ENCODE results near the gene CKS2.

Gene CKS2

GRCh38 chr9:89352874-89353649 lies 42.1 kb downstream of the CKS2 start:
- Mint-ChIP-seq H3K27me3 (ENCODE audit: low read depth) (no peaks in the 10 kb centered on the region), H3K4me3 (no peak overlapping the region), H3K36me3 (ENCODE audit: low read depth) (peaks cover 94% of the 10 kb centered on the region), H3K27ac (no peak overlapping the region), H3K9me3 (no peaks in the 10 kb centered on the region), H3K4me1 (no peaks in the 10 kb centered on the region)
- no peak for TF ChIP-seq CTCF (IDR thresholded peaks at IDR 0.05; ENCODE audit: unreplicated experiment in 3 of 3)

GRCh38 chr9:89353989-89354388 lies 43.0 kb downstream of the CKS2 start:
- TF ChIP-seq CTCF (IDR thresholded peaks at IDR 0.05; ENCODE audit: unreplicated experiment in 3 of 3) = no peak
- no peaks in the 10 kb centered on the region for H3K9me3 Mint-ChIP-seq
- H3K4me3 Mint-ChIP-seq = no peak overlapping the region
- H3K27me3 Mint-ChIP-seq (ENCODE audit: low read depth) = no peaks in the 10 kb centered on the region
- H3K27ac Mint-ChIP-seq = no peak overlapping the region
- H3K4me1 Mint-ChIP-seq = no peaks in the 10 kb centered on the region
- peaks cover 91% of the 10 kb centered on the region for H3K36me3 Mint-ChIP-seq (ENCODE audit: low read depth)

- H3K4me1 Mint-ChIP-seq = no peaks in the 10 kb centered on the region
- no peaks in the 10 kb centered on the region for H3K27me3 Mint-ChIP-seq (ENCODE audit: low read depth)
- H3K9me3 Mint-ChIP-seq = no peaks in the 10 kb centered on the region
- peaks cover 91% of the 10 kb centered on the region for H3K36me3 Mint-ChIP-seq (ENCODE audit: low read depth)
- TF ChIP-seq CTCF (IDR thresholded peaks at IDR 0.05; ENCODE audit: unreplicated experiment in 3 of 3) = no peak
- no peak overlapping the region for H3K27ac Mint-ChIP-seq
- no peak overlapping the region for H3K4me3 Mint-ChIP-seq
Measured at GRCh38 chr9:89354471-89354870, 43.5 kb downstream of the CKS2 start.

- no peaks in the 10 kb centered on the region for H3K27me3 Mint-ChIP-seq (ENCODE audit: low read depth)
- H3K27ac Mint-ChIP-seq = no peak overlapping the region
Measured at GRCh38 chr9:89356782-89357181, 45.8 kb downstream of the CKS2 start.

GRCh38 chr9:89357331-89358197 lies 46.6 kb downstream of the CKS2 start:
- no peaks in the 10 kb centered on the region for H3K4me1 Mint-ChIP-seq
- no peak overlapping the region for H3K4me3 Mint-ChIP-seq
- H3K9me3 Mint-ChIP-seq = no peaks in the 10 kb centered on the region
- H3K27me3 Mint-ChIP-seq (ENCODE audit: low read depth) = no peaks in the 10 kb centered on the region
- H3K36me3 Mint-ChIP-seq (ENCODE audit: low read depth) = peaks cover 84% of the 10 kb centered on the region
- no peak for TF ChIP-seq CTCF (IDR thresholded peaks at IDR 0.05; ENCODE audit: unreplicated experiment in 3 of 3)
- H3K27ac Mint-ChIP-seq = no peak overlapping the region

More at GRCh38 chr9:89356782-89357181, 45.8 kb downstream of the CKS2 start:
- H3K9me3 Mint-ChIP-seq = no peaks in the 10 kb centered on the region
- peaks cover 90% of the 10 kb centered on the region for H3K36me3 Mint-ChIP-seq (ENCODE audit: low read depth)
- TF ChIP-seq CTCF (IDR thresholded peaks at IDR 0.05; ENCODE audit: unreplicated experiment in 3 of 3) = no peak
- no peaks in the 10 kb centered on the region for H3K4me1 Mint-ChIP-seq
- H3K4me3 Mint-ChIP-seq = no peak overlapping the region
